NCI-H1694 treated with DMSO at 0.1 percent for 48 hours (cell line): ENCODE data around the gene ADGRD1.
"Not testable (repeated sequence)": the region's sequence is repeated elsewhere in the genome, so short reads cannot be mapped to it uniquely, and the experiment has no call there.

Source experiments
- DNase-seq: peaks from one replicate; lab custom pipeline; 2025; lab: John Stamatoyannopoulos, UW

The ADGRD1 gene

GRCh38 chr12:131057211-131057721 lies 103.6 kb downstream of the ADGRD1 start:
- DNase-seq, result no peak

GRCh38 chr12:131057722-131058515 lies 104.2 kb downstream of the ADGRD1 start:
- DNase-seq, result no peak

GRCh38 chr12:131058700-131059099 lies 105.0 kb downstream of the ADGRD1 start:
- DNase-seq, result no peak

- no peak for DNase-seq
Observed at GRCh38 chr12:131060011-131060703, 106.5 kb downstream of the ADGRD1 start.

- DNase-seq, result no peak
Observed at GRCh38 chr12:131061041-131061806, 107.5 kb downstream of the ADGRD1 start.

GRCh38 chr12:131063413-131063812 lies 109.7 kb downstream of the ADGRD1 start:
- no peak for DNase-seq

GRCh38 chr12:131063960-131064359 lies 110.3 kb downstream of the ADGRD1 start:
- no peak for DNase-seq

- no peak for DNase-seq
Observed at GRCh38 chr12:131065279-131065678, 111.6 kb downstream of the ADGRD1 start.

- DNase-seq, result no peak
Observed at GRCh38 chr12:131065801-131066200, 112.1 kb downstream of the ADGRD1 start.

GRCh38 chr12:131066207-131066885 lies 112.6 kb downstream of the ADGRD1 start:
- DNase-seq, result no peak

- DNase-seq, result no peak
Observed at GRCh38 chr12:131066886-131067490, 113.3 kb downstream of the ADGRD1 start.

- no peak for DNase-seq
Observed at GRCh38 chr12:131067981-131068851, 114.5 kb downstream of the ADGRD1 start.

GRCh38 chr12:131068926-131069720 lies 115.4 kb downstream of the ADGRD1 start:
- not testable (repeated sequence) for DNase-seq

GRCh38 chr12:131070136-131070535 lies 116.4 kb downstream of the ADGRD1 start:
- not testable (repeated sequence) for DNase-seq

GRCh38 chr12:131070668-131071067 lies 117.0 kb downstream of the ADGRD1 start:
- not testable (repeated sequence) for DNase-seq

- DNase-seq, result not testable (repeated sequence)
Observed at GRCh38 chr12:131071234-131071820, 117.6 kb downstream of the ADGRD1 start.

GRCh38 chr12:131071950-131072349 lies 118.2 kb downstream of the ADGRD1 start:
- not testable (repeated sequence) for DNase-seq

GRCh38 chr12:131072451-131073230 lies 118.9 kb downstream of the ADGRD1 start:
- no peak for DNase-seq
